GM13977 (cell line): ENCODE measurements around the gene FOXA3.
"Not testable (repeated sequence)": the region's sequence is repeated elsewhere in the genome, so short reads cannot be mapped to it uniquely, and the experiment has no call there.

Experiments used
- DNase-seq: peaks from one replicate; pipeline ENCODE4 v3.0.0; 2012; ENCODE audit warnings: low spot score
- in situ Hi-C: fragments of 300-500 bp; cut with MboI; formaldehyde crosslinking; loops from one replicate; pipeline ENCODE4 v1.12.0; 2022; ENCODE audit warnings: low sequenced_read_pairs, low pct_unique_long_range_greater_than_20kb, mixed read lengths, inconsistent platforms; ENCODE audit not compliant: unreplicated experiment
- TF ChIP-seq, protein P1 (sequence below): IDR thresholded peaks from 2 replicates; pipeline ENCODE4 v1.5.1; 2012; ENCODE audit warnings: mild to moderate bottlenecking, control low read depth; ENCODE audit not compliant: insufficient read depth; ENCODE audit errors: extremely low read depth, missing control alignments

The FOXA3 gene

DNA sequence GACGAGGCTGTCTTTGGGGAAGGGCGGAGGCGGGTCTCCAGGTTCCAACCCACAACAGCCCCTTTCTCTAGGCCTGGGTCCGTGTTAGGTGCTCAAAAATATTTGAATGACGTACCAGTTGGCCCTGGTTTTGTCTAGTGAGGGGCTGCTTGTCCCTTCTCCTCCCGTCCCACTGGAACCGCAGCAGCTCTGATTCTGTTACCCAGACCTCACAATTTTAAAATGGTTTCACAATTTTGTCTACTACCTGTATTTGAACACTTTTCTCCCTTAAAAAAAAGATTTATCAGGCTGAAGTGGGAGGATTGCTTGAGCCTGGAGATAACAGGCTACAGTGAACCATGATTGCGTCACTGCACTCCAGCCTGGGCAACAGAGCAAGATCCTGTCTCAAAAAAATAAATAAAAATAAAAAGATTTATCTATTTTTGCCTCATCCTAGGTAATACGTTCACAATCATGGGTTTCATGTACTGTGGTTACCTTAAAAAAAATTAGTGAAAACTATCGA, 23.1 kb downstream of the FOXA3 start:
- in situ Hi-C loops = no loop called here
- TF ChIP-seq, protein P1, sequence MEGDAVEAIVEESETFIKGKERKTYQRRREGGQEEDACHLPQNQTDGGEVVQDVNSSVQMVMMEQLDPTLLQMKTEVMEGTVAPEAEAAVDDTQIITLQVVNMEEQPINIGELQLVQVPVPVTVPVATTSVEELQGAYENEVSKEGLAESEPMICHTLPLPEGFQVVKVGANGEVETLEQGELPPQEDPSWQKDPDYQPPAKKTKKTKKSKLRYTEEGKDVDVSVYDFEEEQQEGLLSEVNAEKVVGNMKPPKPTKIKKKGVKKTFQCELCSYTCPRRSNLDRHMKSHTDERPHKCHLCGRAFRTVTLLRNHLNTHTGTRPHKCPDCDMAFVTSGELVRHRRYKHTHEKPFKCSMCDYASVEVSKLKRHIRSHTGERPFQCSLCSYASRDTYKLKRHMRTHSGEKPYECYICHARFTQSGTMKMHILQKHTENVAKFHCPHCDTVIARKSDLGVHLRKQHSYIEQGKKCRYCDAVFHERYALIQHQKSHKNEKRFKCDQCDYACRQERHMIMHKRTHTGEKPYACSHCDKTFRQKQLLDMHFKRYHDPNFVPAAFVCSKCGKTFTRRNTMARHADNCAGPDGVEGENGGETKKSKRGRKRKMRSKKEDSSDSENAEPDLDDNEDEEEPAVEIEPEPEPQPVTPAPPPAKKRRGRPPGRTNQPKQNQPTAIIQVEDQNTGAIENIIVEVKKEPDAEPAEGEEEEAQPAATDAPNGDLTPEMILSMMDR = no peak
- no peak for DNase-seq

- TF ChIP-seq, protein P1 = no peak
- DNase-seq = no peak
- in situ Hi-C loops = no loop called here
These were observed 25.2 kb downstream of the FOXA3 start for GRCh38 chr19:45889210-45889885.

DNA sequence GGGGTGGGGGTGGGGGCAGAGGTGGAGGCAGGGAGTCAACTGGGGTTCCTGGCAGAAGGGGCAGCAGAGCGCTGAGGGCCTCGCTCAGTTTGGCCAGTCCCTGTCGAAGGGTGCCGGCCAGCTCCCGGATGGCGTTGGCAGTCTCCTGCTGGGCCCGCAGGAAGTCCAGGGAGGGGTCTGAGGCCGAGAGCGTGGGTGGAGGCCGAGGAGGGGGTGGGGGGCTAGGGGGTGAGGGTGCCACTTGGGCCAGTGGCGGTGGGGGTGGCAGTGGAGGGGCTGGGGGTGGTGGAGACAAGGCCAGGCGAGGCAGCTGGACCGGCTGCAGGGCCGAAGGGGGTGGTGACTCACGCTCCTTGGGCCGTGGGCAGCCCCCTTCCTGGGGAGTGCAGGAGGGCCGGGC, 26.8 kb downstream of the FOXA3 start:
- in situ Hi-C loops = no loop called here
- no peak for DNase-seq
- TF ChIP-seq, protein P1 = no peak

- TF ChIP-seq, protein P1 = no peak
- in situ Hi-C loops = no loop called here
- DNase-seq = no peak
These were observed 31.4 kb downstream of the FOXA3 start for GRCh38 chr19:45895519-45895972.

DNA sequence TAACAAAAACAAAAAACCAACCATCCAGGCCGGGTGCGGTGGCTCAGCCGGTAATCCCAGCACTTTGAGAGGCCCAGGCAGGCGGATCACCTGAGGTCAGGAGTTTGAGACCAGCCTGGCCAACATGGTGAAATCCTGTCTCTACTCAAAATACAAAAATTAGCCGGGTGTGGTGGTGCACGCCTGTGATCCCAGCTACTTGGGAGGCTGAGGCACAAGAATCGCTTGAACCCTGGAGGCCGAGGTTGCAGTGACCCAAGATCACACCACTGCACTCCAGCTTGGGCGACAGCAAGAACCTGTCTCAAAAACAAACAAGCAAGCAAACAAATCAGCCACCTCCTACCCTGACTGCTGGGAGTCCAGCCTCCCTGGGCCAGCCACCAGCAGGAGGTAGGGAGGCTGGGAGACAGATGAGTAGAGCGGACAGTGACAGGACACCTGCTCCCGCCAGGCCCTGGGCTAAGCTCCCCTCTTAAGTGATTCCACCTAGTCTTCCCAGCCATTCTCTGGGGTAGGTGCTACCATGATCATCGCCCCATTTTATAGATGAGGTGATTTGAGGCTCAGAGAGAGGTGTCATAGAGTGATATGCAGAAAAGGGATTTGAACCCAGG, 32.0 kb downstream of the FOXA3 start:
- in situ Hi-C loops, DNase-seq: not testable (repeated sequence)

GRCh38 chr19:45897261-45897812, 33.2 kb downstream of the FOXA3 start:
- DNase-seq = no peak
- in situ Hi-C loops = no loop called here

More at GRCh38 chr19:45897261-45897812, 33.2 kb downstream of the FOXA3 start:
- TF ChIP-seq, protein P1 = no peak
